SH-SY5Y (cell line): ENCODE results near the gene TRO.

Experiments used
- GATA2 ChIP-seq: IDR thresholded peaks from 2 replicates; pipeline ENCODE4 v1.6.1; 2011; ENCODE audit warnings: mild to moderate bottlenecking, low read depth, low read length
- GATA3 ChIP-seq: IDR thresholded peaks from 2 replicates; pipeline ENCODE4 v1.6.1; 2011; ENCODE audit warnings: low read depth, mild to moderate bottlenecking, low read length, moderate library complexity

- TF ChIP-seq GATA3 (no peak), GATA2 (no peak)
Measured at GRCh38 chrX:54945224-54945623, 24.6 kb downstream of the TRO start.
